Fibroblast of lung (primary cell): ENCODE measurements around the gene SUGCT.

Experiments
- CTCF ChIP-seq, 2 donors: IDR thresholded peaks in 1 of 2; conservative IDR thresholded peaks in 1 of 2; 1 replicate in 1 of 2; 2 replicates in 1 of 2; pipeline ENCODE4 v1.5.1; 2011 to 2012; ENCODE audit warnings: low read length in 2 of 2, control low read depth in 1 of 2, inconsistent platforms in 1 of 2, low read depth in 1 of 2, mild to moderate bottlenecking in 1 of 2
- EZH2 ChIP-seq: IDR thresholded peaks from 2 replicates; pipeline ENCODE4 v1.5.1; 2012; ENCODE audit warnings: low read length, control low read depth, mild to moderate bottlenecking; ENCODE audit errors: missing control alignments

GRCh38 chr7:40775877-40776276 lies 641.1 kb downstream of the SUGCT start:
- TF ChIP-seq CTCF (conservative IDR thresholded peaks at IDR 0.05 in 1 of 2, IDR thresholded peaks at IDR 0.05 in 1 of 2; ENCODE audit: low read depth in 1 of 2, low read length in 2 of 2) (no peak), EZH2 (no peak)
